Calu3 (cell line): ENCODE measurements around the gene RAD50. TPM values are rescaled to one million over a fixed set of nuclear protein-coding genes. Genes with fewer than 3 reads are reported as not detected.
A peak's percentile ranks its signal among the peaks of the same experiment; 100 is the strongest.

ENCODE experiments used
- BruUV-seq: library from RNA; stranded (reverse); fragments of 400-500 nt; replicated peaks from 2 replicates; lab custom pipeline; 2021; lab: Mats Ljungman, UMichigan
- CTCF ChIA-PET: fragments of 300-600 bp; sonication (Branson Sonifier 250); formaldehyde crosslinking; loops from one replicate; lab custom pipeline; 2022; ENCODE audit warnings: antibody characterized with exemption; lab: Charles Lee
- DNase-seq: peaks from one replicate; pipeline ENCODE4 v3.0.0; 2022
- H3K27ac Mint-ChIP-seq: one replicate; pipeline ENCODE4 v1.8.0; 2022; ENCODE audit warnings: mixed read lengths; ENCODE audit not compliant: unreplicated experiment
- H3K27me3 Mint-ChIP-seq: one replicate; pipeline ENCODE4 v1.8.0; 2022; ENCODE audit warnings: mixed read lengths; ENCODE audit not compliant: unreplicated experiment
- H3K36me3 Mint-ChIP-seq: one replicate; pipeline ENCODE4 v1.8.0; 2022; ENCODE audit warnings: mild to moderate bottlenecking, moderate library complexity, mixed read lengths; ENCODE audit not compliant: insufficient read depth, unreplicated experiment
- H3K4me1 Mint-ChIP-seq: one replicate; pipeline ENCODE4 v1.8.0; 2022; ENCODE audit warnings: mild to moderate bottlenecking, low read depth, mixed read lengths; ENCODE audit not compliant: unreplicated experiment
- H3K4me3 Mint-ChIP-seq: one replicate; pipeline ENCODE4 v1.8.0; 2022; ENCODE audit warnings: mild to moderate bottlenecking, low read depth, moderate library complexity, mixed read lengths; ENCODE audit not compliant: unreplicated experiment
- H3K9me3 Mint-ChIP-seq: one replicate; pipeline ENCODE4 v1.8.0; 2022; ENCODE audit warnings: low read depth, mixed read lengths; ENCODE audit not compliant: unreplicated experiment
- CTCF ChIP-seq: fragments of 200-600 bp; IDR thresholded peaks from one replicate; pipeline ENCODE4 v1.8.0; 2022; ENCODE audit warnings: antibody characterized with exemption; ENCODE audit not compliant: unreplicated experiment
- intact Hi-C: fragments of 100-400 bp; cut with micrococcal nuclease; formaldehyde crosslinking; loops from one replicate; pipeline ENCODE4 v1.10.0; 2022; ENCODE audit not compliant: unreplicated experiment
- total RNA-seq: library from RNA; stranded (reverse); gene quantifications from 2 replicates; pipeline ENCODE4 v1.2.3, GENCODE V29; 2022

The RAD50 gene
- total RNA-seq, 1 experiment from 2014 or later: 35.9 TPM

- H3K36me3 Mint-ChIP-seq: peaks cover 10% of the 10 kb centered on the region
- intact Hi-C loops: no loop called here
- no peaks in the 10 kb centered on the region for H3K27me3 Mint-ChIP-seq
- no TSS peak for BruUV-seq
- H3K9me3 Mint-ChIP-seq: no peaks in the 10 kb centered on the region
- H3K27ac Mint-ChIP-seq: no peak overlapping the region
- H3K4me3 Mint-ChIP-seq: no peak overlapping the region
- no peak for DNase-seq
- no peaks in the 10 kb centered on the region for H3K4me1 Mint-ChIP-seq
- CTCF ChIA-PET: no interaction called here
- no peak for TF ChIP-seq CTCF
Observed at GRCh38 chr5:132647473-132647872, 90.7 kb downstream of the RAD50 start.

- DNase-seq: no peak
- Mint-ChIP-seq H3K4me3 (no peak overlapping the region), H3K4me1 (no peaks in the 10 kb centered on the region), H3K9me3 (no peaks in the 10 kb centered on the region), H3K27me3 (peaks cover under 1% of the 10 kb centered on the region), H3K27ac (no peak overlapping the region), H3K36me3 (peaks cover 1% of the 10 kb centered on the region)
- no peak for TF ChIP-seq CTCF
- intact Hi-C loops: no loop called here
- BruUV-seq: TSS peak; percentile 14
- CTCF ChIA-PET: no interaction called here
Observed at GRCh38 chr5:132648355-132648754, 91.6 kb downstream of the RAD50 start.

GRCh38 chr5:132651838-132652469 lies 95.2 kb downstream of the RAD50 start:
- CTCF ChIA-PET: no interaction called here
- no peak for TF ChIP-seq CTCF
- Mint-ChIP-seq H3K27ac (no peak overlapping the region), H3K4me1 (no peaks in the 10 kb centered on the region), H3K27me3 (peaks cover 27% of the 10 kb centered on the region), H3K36me3 (no peaks in the 10 kb centered on the region), H3K9me3 (no peaks in the 10 kb centered on the region), H3K4me3 (no peak overlapping the region)
- BruUV-seq: no TSS peak
- intact Hi-C loops: no loop called here
- no peak for DNase-seq

- TF ChIP-seq CTCF: no peak
- DNase-seq: no peak
- no peaks in the 10 kb centered on the region for H3K9me3 Mint-ChIP-seq
- no TSS peak for BruUV-seq
- no peaks in the 10 kb centered on the region for H3K36me3 Mint-ChIP-seq
- H3K27ac Mint-ChIP-seq: no peak overlapping the region
- H3K4me1 Mint-ChIP-seq: no peaks in the 10 kb centered on the region
- intact Hi-C loops: no loop called here
- H3K4me3 Mint-ChIP-seq: no peak overlapping the region
- CTCF ChIA-PET: no interaction called here
- H3K27me3 Mint-ChIP-seq: peaks cover 35% of the 10 kb centered on the region
Observed at GRCh38 chr5:132653716-132654115, 96.9 kb downstream of the RAD50 start.
